ENCODE data around the gene FYN. TPM values are rescaled to one million over a fixed set of nuclear protein-coding genes. Genes with fewer than 3 reads are reported as not detected.

Gene FYN
- total and polyA plus RNA-seq, 9 of the 15 experiments (the other 6 are each of a cell fraction or from before 2014, with no cell fraction given), result 2.9 to 22.1 (median 11.4) TPM

- Histone ChIP-seq H3K27ac (ENCODE audit: extremely low read depth, low read depth, low read length) (no peak overlapping the region), H3K27me3 (ENCODE audit: control insufficient read depth in 2 of 2, insufficient read depth in 2 of 2, low read length in 2 of 2) (0 out of 5 replicates have a peak, but pooled peaks cover 0 to 4% of the 10 kb centered on the region in 2 experiments), H3K36me3 (ENCODE audit: control insufficient read depth, insufficient read depth, low read length) (no peaks in the 10 kb centered on the region), H3K9ac (ENCODE audit: insufficient read depth in 1 of 2, low read depth in 2 of 2, low read length in 2 of 2) (no peak overlapping the region), H3K4me3 (no peak overlapping the region), H3K79me2 (ENCODE audit: control insufficient read depth, insufficient read depth, low read length) (no peaks in the 10 kb centered on the region), H3K9me1 (ENCODE audit: control insufficient read depth, insufficient read depth, low read length) (no peaks in the 10 kb centered on the region), H3K4me1 (replicated peaks in 1 of 2; ENCODE audit: control insufficient read depth in 2 of 2, insufficient read depth in 2 of 2, low read length in 2 of 2) (peaks cover 2 to 12% of the 10 kb centered on the region in 2 experiments; a peak in 4 of 5 replicates), H2AFZ (ENCODE audit: low read depth, low read length) (no peak overlapping the region), H3K4me2 (ENCODE audit: insufficient read depth, low read length) (no peak overlapping the region), H3K9me3 (replicated peaks; ENCODE audit: control insufficient read depth, insufficient read depth, low read depth, low read length) (no peaks in the 10 kb centered on the region), H4K20me1 (replicated peaks; ENCODE audit: control insufficient read depth, insufficient read depth, low read length) (no peaks in the 10 kb centered on the region)
- intact Hi-C loops (cut with micrococcal nuclease) (no loop called here), in situ Hi-C loops (cut with MboI) (no loop called here)
- FAIRE-seq (no peak), DNase-seq (ENCODE audit: extremely low read depth in 1 of 4, low spot score in 3 of 4) (no peak), ATAC-seq (no peak)
- no peak for TF ChIP-seq ZBTB26 (CRISPR knock-in tag; IDR thresholded peaks at IDR 0.05)
- TF ChIP-seq TCF15 (CRISPR knock-in tag; IDR thresholded peaks at IDR 0.05), result no peak
- TF ChIP-seq MYNN (IDR thresholded peaks at IDR 0.05), result no peak
- TF ChIP-seq MYNN (CRISPR knock-in tag; IDR thresholded peaks at IDR 0.05), result no peak
- ChIA-PET CTCF (ENCODE audit: low intra/inter-chr PET ratio) (no interaction called here), POLR2A (interaction anchor here (1.3 kb wide), 1 partner anchor 37 kb away, joined by 3 read pairs; no protein-coding TSS in a partner anchor)
- BruUV-seq (replicated peaks), result no TSS peak
- WGBS (ENCODE audit: insufficient coverage, low coverage, missing lambda C conversion rate), result 59% methylated on average over 6 of the region's 6 CpGs
Measured at GRCh38 chr6:111837007-111837406, 36.2 kb downstream of the FYN start.

- no TSS peak for BruUV-seq (replicated peaks)
- Histone ChIP-seq H3K4me2 (ENCODE audit: insufficient read depth, low read length) (no peak overlapping the region), H3K4me1 (replicated peaks in 1 of 2; ENCODE audit: control insufficient read depth in 2 of 2, insufficient read depth in 2 of 2, low read length in 2 of 2) (peaks cover 0 to 9% of the 10 kb centered on the region in 2 experiments; a peak in 3 of 5 replicates), H4K20me1 (replicated peaks; ENCODE audit: control insufficient read depth, insufficient read depth, low read length) (no peaks in the 10 kb centered on the region), H3K27me3 (ENCODE audit: control insufficient read depth in 2 of 2, insufficient read depth in 2 of 2, low read length in 2 of 2) (0 out of 5 replicates have a peak, but pooled peaks cover 0 to 4% of the 10 kb centered on the region in 2 experiments), H3K9ac (ENCODE audit: insufficient read depth in 1 of 2, low read depth in 2 of 2, low read length in 2 of 2) (no peak overlapping the region), H3K4me3 (no peak overlapping the region), H2AFZ (ENCODE audit: low read depth, low read length) (no peak overlapping the region), H3K36me3 (ENCODE audit: control insufficient read depth, insufficient read depth, low read length) (no peaks in the 10 kb centered on the region), H3K27ac (ENCODE audit: extremely low read depth, low read depth, low read length) (no peak overlapping the region), H3K9me3 (replicated peaks; ENCODE audit: control insufficient read depth, insufficient read depth, low read depth, low read length) (no peaks in the 10 kb centered on the region), H3K79me2 (ENCODE audit: control insufficient read depth, insufficient read depth, low read length) (no peaks in the 10 kb centered on the region), H3K9me1 (ENCODE audit: control insufficient read depth, insufficient read depth, low read length) (no peaks in the 10 kb centered on the region)
- in situ Hi-C loops (cut with MboI) (no loop called here), intact Hi-C loops (cut with micrococcal nuclease) (no loop called here)
- POLR2A ChIA-PET, result no interaction called here
- ATAC-seq (no peak), DNase-seq (ENCODE audit: extremely low read depth in 1 of 4, low spot score in 3 of 4) (no peak), FAIRE-seq (no peak)
- CTCF ChIA-PET (ENCODE audit: low intra/inter-chr PET ratio), result no interaction called here
- TF ChIP-seq HIVEP1 (CRISPR knock-in tag; IDR thresholded peaks at IDR 0.05), result no peak
- TF ChIP-seq ZNF766 (CRISPR knock-in tag; conservative IDR thresholded peaks at IDR 0.05), result no peak
- no peak for TF ChIP-seq ZKSCAN8 (CRISPR knock-in tag; IDR thresholded peaks at IDR 0.05)
- no peak for TF ChIP-seq CSDE1 (IDR thresholded peaks at IDR 0.05)
- TF ChIP-seq CBFA2T3 (IDR thresholded peaks at IDR 0.05), result no peak
- no peak for TF ChIP-seq RBBP5 (IDR thresholded peaks at IDR 0.05; ENCODE audit: borderline replicate concordance, insufficient read depth, low read length, poor library complexity, severe bottlenecking)
- TF ChIP-seq ATF1 (CRISPR knock-in tag; IDR thresholded peaks at IDR 0.05), result no peak
- no peak for TF ChIP-seq ATF1 (tag; IDR thresholded peaks at IDR 0.05)
- TF ChIP-seq HDAC8 (tag; IDR thresholded peaks at IDR 0.05), result no peak
- TF ChIP-seq CBX2 (IDR thresholded peaks at IDR 0.05; ENCODE audit: insufficient read depth, low read length, poor library complexity, severe bottlenecking), result no peak
- TF ChIP-seq ATF6 (CRISPR knock-in tag; IDR thresholded peaks at IDR 0.05), result no peak
- WGBS (ENCODE audit: insufficient coverage, low coverage, missing lambda C conversion rate), result 15% methylated on average over 1 of the region's 1 CpG
Measured at GRCh38 chr6:111835807-111836206, 37.4 kb downstream of the FYN start.

Measured in K562 (cell line).